Kidney (tissue), 14 donors: ENCODE data around the gene CRY2. TPM values are rescaled to one million over a fixed set of nuclear protein-coding genes. Genes with fewer than 3 reads are reported as not detected.

Experiments used
- DNase-seq, 5 donors: peaks; one replicate each; pipeline ENCODE4 v3.0.0-alpha.2; 2013 to 2020
- FAIRE-seq: peaks from 2 replicates; lab custom pipeline; 2012; peaks lifted over from hg19 to GRCh38; lab: Jason Lieb, UNC
- H3K27ac ChIP-seq, 2 donors: one replicate each; pipeline ENCODE4 v1.7.0; 2013; ENCODE audit warnings: low read depth in 2 of 2, low read length in 2 of 2, inconsistent platforms in 1 of 2
- H3K27me3 ChIP-seq: one replicate; pipeline ENCODE4 v1.7.1; 2013; ENCODE audit warnings: low read length, inconsistent platforms; ENCODE audit not compliant: control insufficient read depth, insufficient read depth
- H3K36me3 ChIP-seq, 3 donors: one replicate each; pipeline versions ENCODE4 v1.7.0 to v1.7.1; 2013; ENCODE audit warnings: low read length in 3 of 3, control low read depth in 1 of 3, inconsistent platforms in 1 of 3; ENCODE audit not compliant: insufficient read depth in 3 of 3, control insufficient read depth in 2 of 3
- H3K4me1 ChIP-seq, 3 donors: one replicate each; pipeline versions ENCODE4 v1.7.0 to v1.7.1; 2013; ENCODE audit warnings: low read length in 3 of 3, inconsistent platforms in 1 of 3, low read depth in 1 of 3; ENCODE audit not compliant: control insufficient read depth in 2 of 3, insufficient read depth in 2 of 3
- H3K4me3 ChIP-seq, 3 donors: one replicate each; pipeline versions ENCODE4 v1.7.0 to v1.8.1; 2013; ENCODE audit warnings: low read length in 3 of 3, control low read depth in 1 of 3, inconsistent platforms in 1 of 3
- H3K9ac ChIP-seq, 3 donors: one replicate each; pipeline versions ENCODE4 v1.7.0 to v1.7.1; 2013; ENCODE audit warnings: low read length in 3 of 3, control low read depth in 1 of 3, inconsistent platforms in 1 of 3
- H3K9me3 ChIP-seq, 3 donors: one replicate each; pipeline versions ENCODE4 v1.7.0 to v1.7.1; 2013; ENCODE audit warnings: low read length in 3 of 3, control low read depth in 1 of 3, inconsistent platforms in 1 of 3; ENCODE audit not compliant: control insufficient read depth in 2 of 3, insufficient read depth in 1 of 3
- CTCF ChIP-seq: IDR thresholded peaks from 3 replicates; pipeline ENCODE4 v1.5.1; 2012; ENCODE audit warnings: mild to moderate bottlenecking, moderate library complexity, borderline replicate concordance; ENCODE audit not compliant: insufficient read depth; ENCODE audit errors: extremely low read depth
- intact Hi-C: fragments of 100-400 bp; cut with DNase I; formaldehyde crosslinking; loops from one replicate; pipeline ENCODE4 v1.11.1; 2022
- polyA plus RNA-seq: library from polyadenylated mRNA; stranded (reverse); fragments of 350-450 nt; fragmentation: Illumina TruSeq; extraction: RNeasy Lipid Tissue Mini Kit (QIAGEN cat#74804); gene quantifications from one replicate; pipeline ENCODE4 v1.2.3, GENCODE V29; 2014; ENCODE audit warnings: low read depth, low replicate concordance; ENCODE audit not compliant: insufficient read depth
- total RNA-seq: library from RNA; stranded (reverse); fragmentation: NEBNext Ultra II Directional; extraction: Animal tissue kit (Norgen Biotek cat#: 25700); gene quantifications from one replicate; pipeline ENCODE4 v1.2.1, GENCODE V29; 2021
- donor health status: control.
- donor health status: control.
- donor health status: control.
- donor health status: control.
- donor health status: control.
- donor health status: DM: yes; HTN: yes; CAD: no.
- donor health status: Normal renal cell carcinoma (clear cell type).

The CRY2 gene
- total and polyA plus RNA-seq, 2 donors from 2014 or later: 20.7 to 44.5 TPM

GRCh38 chr11:45860764-45861510, 13.7 kb downstream of the CRY2 start:
- Histone ChIP-seq H3K36me3 (peaks cover 13 to 76% (median 39%) of the 10 kb centered on the region in 3 donors), H3K9ac (no peak overlapping the region), H3K9me3 (no peaks in the 10 kb centered on the region), H3K4me1 (peaks cover 7 to 40% (median 36%) of the 10 kb centered on the region in 3 donors), H3K4me3 (no peak overlapping the region), H3K27ac (no peak overlapping the region), H3K27me3 (no peaks in the 10 kb centered on the region)
- no peak for DNase-seq
- TF ChIP-seq CTCF: no peak
- intact Hi-C loops: no loop called here
- FAIRE-seq: no peak

DNA sequence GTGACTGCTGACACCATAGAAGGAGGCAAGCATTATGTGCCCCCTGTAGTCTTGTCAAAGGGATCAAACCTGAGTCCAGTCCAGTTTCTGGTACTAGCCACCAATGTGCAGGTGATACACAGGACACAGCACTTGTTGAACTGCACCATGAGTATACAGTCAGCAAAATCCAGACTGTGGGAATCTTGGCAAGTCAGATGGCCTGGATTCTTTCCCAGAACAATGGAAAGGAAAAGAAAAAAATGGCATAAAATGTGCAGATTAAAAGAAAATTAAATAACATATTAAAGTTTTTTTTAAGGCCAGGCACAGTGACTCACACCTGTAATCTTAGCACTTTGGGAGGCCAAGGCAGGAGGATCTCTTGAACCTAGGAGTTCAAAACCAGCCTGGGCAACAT, 16.8 kb downstream of the CRY2 start:
- Histone ChIP-seq H3K9me3 (no peaks in the 10 kb centered on the region), H3K36me3 (peaks cover 13 to 79% (median 53%) of the 10 kb centered on the region in 3 donors), H3K9ac (no peak overlapping the region), H3K4me1 (peaks cover 0 to 13% (median 11%) of the 10 kb centered on the region in 3 donors), H3K4me3 (no peak overlapping the region), H3K27me3 (no peaks in the 10 kb centered on the region), H3K27ac (no peak overlapping the region)
- DNase-seq (no peak), FAIRE-seq (no peak)
- intact Hi-C loops: no loop called here
- no peak for TF ChIP-seq CTCF

DNA sequence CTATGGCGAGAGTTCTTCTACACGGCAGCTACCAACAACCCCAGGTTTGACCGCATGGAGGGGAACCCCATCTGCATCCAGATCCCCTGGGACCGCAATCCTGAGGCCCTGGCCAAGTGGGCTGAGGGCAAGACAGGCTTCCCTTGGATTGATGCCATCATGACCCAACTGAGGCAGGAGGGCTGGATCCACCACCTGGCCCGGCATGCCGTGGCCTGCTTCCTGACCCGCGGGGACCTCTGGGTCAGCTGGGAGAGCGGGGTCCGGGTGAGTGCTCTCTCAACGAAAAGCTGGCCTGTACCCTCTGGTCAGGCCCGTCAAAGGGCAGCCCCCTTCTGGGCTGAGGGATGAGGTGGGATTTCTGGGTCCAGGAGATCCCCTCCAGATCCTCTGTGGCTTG, 22.3 kb downstream of the CRY2 start:
- no peaks in the 10 kb centered on the region for H3K4me1 ChIP-seq
- no peak overlapping the region for H3K4me3 ChIP-seq
- H3K9ac ChIP-seq: no peak overlapping the region
- DNase-seq (no peak), FAIRE-seq (no peak)
- H3K9me3 ChIP-seq: no peaks in the 10 kb centered on the region
- H3K27ac ChIP-seq: no peak overlapping the region
- intact Hi-C loops: no loop called here
- no peaks in the 10 kb centered on the region for H3K27me3 ChIP-seq
- H3K36me3 ChIP-seq: peaks cover 7 to 77% (median 69%) of the 10 kb centered on the region in 3 donors
- TF ChIP-seq CTCF: no peak
